Right lobe of liver (tissue), 6 donors: ENCODE data around the gene ERGIC1. TPM values are rescaled to one million over a fixed set of nuclear protein-coding genes. Genes with fewer than 3 reads are reported as not detected.

Experiments
- ATAC-seq, 4 donors: fragments of 200-7000 bp; cut with Tn5 transposase; one replicate each; pipeline ENCODE4 v1.9.1; 2020; ENCODE audit warnings: mild to moderate bottlenecking in 4 of 4, moderate library complexity in 4 of 4
- DNase-seq, 3 donors: peaks; one replicate each; pipeline ENCODE4 v3.0.0-alpha.2; 2020
- H3K27ac ChIP-seq, 3 donors: fragments of 200-600 bp; one replicate each; pipeline ENCODE4 v1.8.0; 2022
- H3K27me3 ChIP-seq, 2 donors: fragments of 200-600 bp; one replicate each; pipeline ENCODE4 v1.8.0; 2022
- H3K36me3 ChIP-seq, 4 donors: fragments of 200-600 bp; sonication (generic) in 1 of 4; one replicate each; pipeline versions ENCODE4 v1.5.1 to v1.8.0; 2017 to 2022; ENCODE audit warnings: control low read depth in 1 of 4
- H3K4me1 ChIP-seq, 4 donors: fragments of 200-600 bp; sonication (generic) in 1 of 4; one replicate each; pipeline versions ENCODE4 v1.5.1 to v1.8.0; 2017 to 2022; ENCODE audit warnings: control low read depth in 1 of 4
- H3K4me3 ChIP-seq, 3 donors: fragments of 200-600 bp; one replicate each; pipeline ENCODE4 v1.8.0; 2022
- H3K9me3 ChIP-seq, 4 donors: fragments of 200-600 bp; sonication (generic) in 1 of 4; one replicate each; pipeline versions ENCODE4 v1.5.1 to v1.8.0; 2017 to 2022; ENCODE audit warnings: control low read depth in 1 of 4
- CTCF ChIP-seq, 4 donors: fragments of 200-600 bp in 3 of 4; fragments of 450-650 bp in 1 of 4; IDR thresholded peaks; one replicate each; pipeline versions ENCODE4 v1.5.1 to v1.8.0; 2016 to 2022; ENCODE audit warnings: antibody characterized with exemption in 4 of 4, mild to moderate bottlenecking in 2 of 4
- POLR2A ChIP-seq: fragments of 450-650 bp; IDR thresholded peaks from one replicate; pipeline ENCODE4 v1.6.1; 2017; ENCODE audit warnings: antibody characterized with exemption, mild to moderate bottlenecking
- WGBS: methylation state at CpG from one replicate; pipeline ENCODE4 v1.1.6; 2018; ENCODE audit warnings: low coverage, low lambda C conversion rate; ENCODE audit not compliant: insufficient coverage; ENCODE audit errors: missing lambda C conversion rate; 5-methylcytosine and 5-hydroxymethylcytosine counted together
- intact Hi-C, 2 donors: fragments of 100-400 bp; cut with DNase I; formaldehyde crosslinking; loops; one replicate each; pipeline versions ENCODE4 v1.11.2 to v1.14.1; 2022
- total RNA-seq, 6 experiments: library from RNA; depleted of rRNA in 2 of 6; stranded (reverse); fragments of >200 nt in 2 of 6; fragmentation: NEBNext Ultra II Directional in 3 of 6; extraction: Animal tissue kit (Norgen Biotek cat#: 25700) in 3 of 6; gene quantifications; one replicate each; pipeline versions ENCODE4 v1.1.0 to v1.2.4, GENCODE V29; 2016 to 2023
- donor health status: DM: no; HTN: yes; CAD: no.
- donor health status: DM: no; HTN: no; CAD: no.
- donor health status: DM: no; HTN: no; CAD: no.
- donor health status: DM: no; HTN: yes; CAD: no.
- donor health status: DM: no; HTN: yes; CAD: no.

Gene ERGIC1
- total RNA-seq, 6 experiments from 2014 or later = 103 to 264 (median 154) TPM

GRCh38 chr5:172959824-172960799 is 126.1 kb downstream of the ERGIC1 start:
- Histone ChIP-seq H3K36me3 (peaks cover 0 to 10% (median 0%) of the 10 kb centered on the region in 4 donors), H3K27me3 (no peaks in the 10 kb centered on the region), H3K9me3 (no peaks in the 10 kb centered on the region), H3K4me1 (peaks cover 0 to 8% (median 0%) of the 10 kb centered on the region in 4 donors), H3K4me3 (peak overlapping the region; percentile 93 to 96 (median 96)), H3K27ac (peak overlapping the region in 2 of 3 donors; percentile 60 to 70)
- intact Hi-C loops = no loop called here
- no peak for TF ChIP-seq POLR2A
- no peak for TF ChIP-seq CTCF (IDR thresholded peaks at IDR 0.05)
- peak in 1 of 4 donors; percentile 1 for ATAC-seq
- WGBS = 10% methylated on average over 23 of the region's 28 CpGs
- DNase-seq = no peak

- Histone ChIP-seq H3K4me3 (no peak overlapping the region), H3K9me3 (no peaks in the 10 kb centered on the region), H3K4me1 (no peaks in the 10 kb centered on the region), H3K36me3 (peaks cover 0 to 22% (median 0%) of the 10 kb centered on the region in 4 donors), H3K27me3 (no peaks in the 10 kb centered on the region), H3K27ac (no peak overlapping the region)
- ATAC-seq (no peak), DNase-seq (no peak)
- TF ChIP-seq CTCF (IDR thresholded peaks at IDR 0.05) (no peak), POLR2A (no peak)
- 83% methylated on average over 2 of the region's 2 CpGs for WGBS
- intact Hi-C loops = no loop called here
These were observed 135.9 kb downstream of the ERGIC1 start for GRCh38 chr5:172969921-172970320.

- no peak overlapping the region for H3K4me3 ChIP-seq
- no peak overlapping the region for H3K27ac ChIP-seq
- H3K9me3 ChIP-seq = no peaks in the 10 kb centered on the region
- no peak for TF ChIP-seq POLR2A
- TF ChIP-seq CTCF (IDR thresholded peaks at IDR 0.05) = no peak
- no peak for DNase-seq
- peak in 1 of 4 donors; percentile 28 for ATAC-seq
- H3K36me3 ChIP-seq = peaks cover 0 to 18% (median 0%) of the 10 kb centered on the region in 4 donors
- no peaks in the 10 kb centered on the region for H3K27me3 ChIP-seq
- H3K4me1 ChIP-seq = no peaks in the 10 kb centered on the region
- WGBS = 69% methylated on average over 3 of the region's 3 CpGs
- intact Hi-C loops = no loop called here
These were observed 137.4 kb downstream of the ERGIC1 start for GRCh38 chr5:172971482-172971881.

- intact Hi-C loops = no loop called here
- Histone ChIP-seq H3K36me3 (peaks cover 0 to 18% (median 0%) of the 10 kb centered on the region in 4 donors), H3K27me3 (no peaks in the 10 kb centered on the region), H3K27ac (no peak overlapping the region), H3K4me1 (no peaks in the 10 kb centered on the region), H3K4me3 (no peak overlapping the region), H3K9me3 (no peaks in the 10 kb centered on the region)
- no peak for TF ChIP-seq CTCF (IDR thresholded peaks at IDR 0.05)
- TF ChIP-seq POLR2A = no peak
- no peak for DNase-seq
- 84% methylated on average over 4 of the region's 5 CpGs for WGBS
- no peak for ATAC-seq
These were observed 138.5 kb downstream of the ERGIC1 start for GRCh38 chr5:172972552-172972951.
